ENCODE data around the gene RPN1. TPM values are rescaled to one million over a fixed set of nuclear protein-coding genes. Genes with fewer than 3 reads are reported as not detected.
A peak's percentile ranks its signal among the peaks of the same experiment; 100 is the strongest.

The RPN1 gene
- total RNA-seq, 4 donors from 2014 or later: 91.5 to 150 (median 148) TPM

DNA sequence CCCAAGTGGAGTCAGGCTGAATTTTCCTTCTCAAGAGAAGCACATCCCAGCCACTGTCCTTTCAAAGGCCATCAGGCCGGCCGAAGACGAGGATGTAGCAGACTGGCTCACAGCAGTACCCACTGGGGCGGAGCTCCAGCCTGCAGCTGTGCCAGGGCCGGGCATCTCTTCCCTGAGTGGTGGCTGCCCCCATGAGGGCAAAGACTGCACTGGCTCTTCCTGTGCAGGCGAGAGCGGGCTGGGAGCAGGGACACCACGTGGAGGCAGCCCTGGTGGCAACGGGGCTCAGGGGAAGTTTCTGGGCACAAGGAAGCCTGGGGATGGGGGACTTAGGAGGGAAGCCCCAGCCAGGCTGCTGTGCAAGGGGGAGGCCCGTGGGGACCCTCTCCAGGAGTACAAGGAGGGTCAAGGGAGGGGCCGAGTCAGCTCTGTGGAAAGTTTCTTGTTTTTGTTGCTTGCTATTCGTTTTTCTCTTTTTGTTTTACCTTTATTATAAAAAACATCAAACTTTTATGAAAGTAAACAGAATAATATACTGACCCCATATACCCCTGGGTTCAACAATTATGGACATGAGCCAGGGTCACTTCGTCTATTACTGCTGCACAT is 66.1 kb downstream of the RPN1 start:
- Histone ChIP-seq H3K36me3 (no peaks in the 10 kb centered on the region), H3K27ac (no peak overlapping the region), H3K4me3 (no peak overlapping the region), H3K4me1 (no peaks in the 10 kb centered on the region), H3K9me3 (peaks cover 4% of the 10 kb centered on the region), H3K27me3 (peaks cover 4% of the 10 kb centered on the region)
- no peak for TF ChIP-seq EP300 (IDR thresholded peaks at IDR 0.05)
- TF ChIP-seq, protein P1, sequence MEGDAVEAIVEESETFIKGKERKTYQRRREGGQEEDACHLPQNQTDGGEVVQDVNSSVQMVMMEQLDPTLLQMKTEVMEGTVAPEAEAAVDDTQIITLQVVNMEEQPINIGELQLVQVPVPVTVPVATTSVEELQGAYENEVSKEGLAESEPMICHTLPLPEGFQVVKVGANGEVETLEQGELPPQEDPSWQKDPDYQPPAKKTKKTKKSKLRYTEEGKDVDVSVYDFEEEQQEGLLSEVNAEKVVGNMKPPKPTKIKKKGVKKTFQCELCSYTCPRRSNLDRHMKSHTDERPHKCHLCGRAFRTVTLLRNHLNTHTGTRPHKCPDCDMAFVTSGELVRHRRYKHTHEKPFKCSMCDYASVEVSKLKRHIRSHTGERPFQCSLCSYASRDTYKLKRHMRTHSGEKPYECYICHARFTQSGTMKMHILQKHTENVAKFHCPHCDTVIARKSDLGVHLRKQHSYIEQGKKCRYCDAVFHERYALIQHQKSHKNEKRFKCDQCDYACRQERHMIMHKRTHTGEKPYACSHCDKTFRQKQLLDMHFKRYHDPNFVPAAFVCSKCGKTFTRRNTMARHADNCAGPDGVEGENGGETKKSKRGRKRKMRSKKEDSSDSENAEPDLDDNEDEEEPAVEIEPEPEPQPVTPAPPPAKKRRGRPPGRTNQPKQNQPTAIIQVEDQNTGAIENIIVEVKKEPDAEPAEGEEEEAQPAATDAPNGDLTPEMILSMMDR (IDR thresholded peaks at IDR 0.05): peak in 1 of 2 donors; percentile 57
- DNase-seq (ENCODE audit: low spot score in 2 of 2): no peak
- WGBS: 28% methylated on average over 10 of the region's 13 CpGs

GRCh38 chr3:128581566-128581965 is 69.1 kb downstream of the RPN1 start:
- H3K4me1 ChIP-seq: no peaks in the 10 kb centered on the region
- no peak overlapping the region for H3K4me3 ChIP-seq
- no peaks in the 10 kb centered on the region for H3K36me3 ChIP-seq
- peaks cover 4% of the 10 kb centered on the region for H3K9me3 ChIP-seq
- no peak overlapping the region for H3K27ac ChIP-seq
- DNase-seq (ENCODE audit: low spot score in 2 of 2): no peak
- H3K27me3 ChIP-seq: peaks cover 10% of the 10 kb centered on the region
- no peak for TF ChIP-seq EP300 (IDR thresholded peaks at IDR 0.05)
- TF ChIP-seq, protein P1 (IDR thresholded peaks at IDR 0.05): no peak

DNA sequence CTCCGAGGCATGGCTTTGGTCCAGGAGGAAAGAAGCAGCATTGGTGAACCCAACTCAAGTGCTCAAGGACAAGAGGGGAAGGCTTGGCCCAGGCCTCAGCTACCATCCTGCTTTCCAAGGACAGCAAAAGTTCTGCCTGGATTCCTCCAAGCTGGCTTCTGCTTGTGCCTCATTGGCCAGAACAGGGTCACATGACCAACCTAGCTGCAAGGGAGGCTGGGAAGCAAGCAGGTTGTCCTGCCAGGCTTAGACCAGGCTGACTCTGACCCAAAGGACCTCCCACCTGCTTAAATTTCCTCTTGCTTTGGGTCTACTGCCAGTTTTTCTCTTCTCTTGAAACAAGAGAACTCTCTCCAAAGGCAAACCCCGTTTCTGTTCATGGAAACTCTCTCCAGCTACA is 70.7 kb downstream of the RPN1 start:
- H3K27me3 ChIP-seq: peaks cover 23% of the 10 kb centered on the region
- 74% methylated on average over 2 of the region's 2 CpGs for WGBS
- TF ChIP-seq, protein P1 (IDR thresholded peaks at IDR 0.05): no peak
- TF ChIP-seq EP300 (IDR thresholded peaks at IDR 0.05): no peak
- DNase-seq (ENCODE audit: low spot score in 2 of 2): no peak
- no peak overlapping the region for H3K27ac ChIP-seq
- H3K9me3 ChIP-seq: peaks cover 4% of the 10 kb centered on the region
- no peak overlapping the region for H3K4me3 ChIP-seq
- H3K4me1 ChIP-seq: no peaks in the 10 kb centered on the region
- H3K36me3 ChIP-seq: no peaks in the 10 kb centered on the region

GRCh38 chr3:128578346-128578745 is 72.3 kb downstream of the RPN1 start:
- H3K36me3 ChIP-seq: no peaks in the 10 kb centered on the region
- WGBS: 88% methylated on average over 9 of the region's 9 CpGs
- TF ChIP-seq POLR2A (IDR thresholded peaks at IDR 0.05) (no peak), POLR2AphosphoS5 (IDR thresholded peaks at IDR 0.05) (no peak), EP300 (IDR thresholded peaks at IDR 0.05) (no peak)
- TF ChIP-seq, protein P1 (IDR thresholded peaks at IDR 0.05): no peak
- H3K9me3 ChIP-seq: peaks cover 4% of the 10 kb centered on the region
- H3K27ac ChIP-seq: no peak overlapping the region
- no peak for DNase-seq (ENCODE audit: low spot score in 2 of 2)
- no peak overlapping the region for H3K4me3 ChIP-seq
- H3K27me3 ChIP-seq: peaks cover 26% of the 10 kb centered on the region
- peaks cover 2% of the 10 kb centered on the region for H3K4me1 ChIP-seq

DNA sequence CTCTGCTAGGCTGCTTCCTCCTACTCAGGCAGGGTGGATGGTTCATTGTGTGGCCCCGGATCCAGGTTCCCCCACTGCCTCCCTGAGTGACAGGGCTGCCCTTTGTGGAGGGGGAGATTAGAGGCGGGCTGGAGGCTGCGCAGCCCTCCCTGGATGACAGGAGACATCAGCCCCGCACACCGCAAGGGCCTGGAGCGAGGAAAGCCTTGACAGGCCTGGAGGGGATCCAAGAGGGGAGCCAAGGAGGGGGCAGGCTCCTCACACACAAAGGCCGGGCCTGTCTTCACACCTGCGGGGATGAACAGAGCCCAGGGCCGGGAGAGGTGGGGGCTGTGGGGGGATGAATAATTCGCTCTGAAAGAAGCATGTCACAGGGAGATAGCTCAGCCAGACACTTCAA is 72.9 kb downstream of the RPN1 start:
- peaks cover 5% of the 10 kb centered on the region for H3K4me1 ChIP-seq
- H3K27ac ChIP-seq: no peak overlapping the region
- no peaks in the 10 kb centered on the region for H3K36me3 ChIP-seq
- 61% methylated on average over 9 of the region's 10 CpGs for WGBS
- TF ChIP-seq POLR2A (IDR thresholded peaks at IDR 0.05) (no peak), POLR2AphosphoS5 (IDR thresholded peaks at IDR 0.05) (no peak), EP300 (IDR thresholded peaks at IDR 0.05) (no peak)
- TF ChIP-seq, protein P1 (IDR thresholded peaks at IDR 0.05): no peak
- H3K27me3 ChIP-seq: peaks cover 29% of the 10 kb centered on the region
- H3K4me3 ChIP-seq: no peak overlapping the region
- peaks cover 4% of the 10 kb centered on the region for H3K9me3 ChIP-seq
- DNase-seq (ENCODE audit: low spot score in 2 of 2): no peak

All from suprapubic skin (tissue), 4 donors.